Duodenal mucosa (tissue), 2 donors: ENCODE data around the gene GSTA5.

Experiments used
- H3K27ac ChIP-seq: one replicate; pipeline ENCODE4 v1.7.0; 2013; ENCODE audit warnings: low read depth, low read length
- H3K27me3 ChIP-seq, 2 donors: one replicate each; pipeline ENCODE4 v1.7.0; 2013; ENCODE audit warnings: low read length in 2 of 2, control low read depth in 1 of 2; ENCODE audit not compliant: insufficient read depth in 2 of 2, control insufficient read depth in 1 of 2
- H3K36me3 ChIP-seq, 2 donors: one replicate each; pipeline ENCODE4 v1.7.0; 2013; ENCODE audit warnings: low read length in 2 of 2, control low read depth in 1 of 2; ENCODE audit not compliant: insufficient read depth in 2 of 2, control insufficient read depth in 1 of 2
- H3K4me1 ChIP-seq, 2 donors: one replicate each; pipeline ENCODE4 v1.7.0; 2013; ENCODE audit warnings: low read length in 2 of 2, control low read depth in 1 of 2; ENCODE audit not compliant: insufficient read depth in 2 of 2, control insufficient read depth in 1 of 2
- H3K4me3 ChIP-seq, 2 donors: one replicate each; pipeline ENCODE4 v1.7.0; 2013; ENCODE audit warnings: low read length in 2 of 2, low read depth in 1 of 2
- H3K9ac ChIP-seq, 2 donors: one replicate each; pipeline ENCODE4 v1.7.0; 2013; ENCODE audit warnings: low read length in 2 of 2, low read depth in 1 of 2
- H3K9me3 ChIP-seq, 2 donors: one replicate each; pipeline ENCODE4 v1.7.0; 2013; ENCODE audit warnings: low read length in 2 of 2, control low read depth in 1 of 2; ENCODE audit not compliant: control insufficient read depth in 1 of 2

The GSTA5 gene

GRCh38 chr6:52840763-52841585 is at the start of gene GSTA5:
GSTA5 (minus strand) TSS chr6:52840813.
- H3K4me3 ChIP-seq, result no peak within 1 kb of the TSS
- H3K27me3 ChIP-seq, result peaks cover 0 to 6% of the 10 kb centered on the region in 2 donors
- H3K27ac ChIP-seq, result no peak within 1 kb of the TSS
- H3K9me3 ChIP-seq, result no peaks in the 10 kb centered on the region
- H3K9ac ChIP-seq, result no peak within 1 kb of the TSS
- peaks cover 0 to 9% of the 10 kb centered on the region in 2 donors for H3K4me1 ChIP-seq
- H3K36me3 ChIP-seq, result no peaks in the 10 kb centered on the region

- no peaks in the 10 kb centered on the region for H3K36me3 ChIP-seq
- H3K4me3 ChIP-seq, result no peak overlapping the region
- H3K27ac ChIP-seq, result no peak overlapping the region
- H3K4me1 ChIP-seq, result no peaks in the 10 kb centered on the region
- H3K9me3 ChIP-seq, result no peaks in the 10 kb centered on the region
- no peak overlapping the region for H3K9ac ChIP-seq
- H3K27me3 ChIP-seq, result no peaks in the 10 kb centered on the region
Measured at GRCh38 chr6:52890018-52890417, 49.4 kb upstream of the GSTA5 start.

GRCh38 chr6:52887910-52888524 is 47.4 kb upstream of the GSTA5 start:
- Histone ChIP-seq H3K9ac (no peak overlapping the region), H3K9me3 (no peaks in the 10 kb centered on the region), H3K4me1 (no peaks in the 10 kb centered on the region), H3K4me3 (no peak overlapping the region), H3K36me3 (no peaks in the 10 kb centered on the region), H3K27ac (no peak overlapping the region), H3K27me3 (no peaks in the 10 kb centered on the region)

GRCh38 chr6:52881996-52882841 is 41.6 kb upstream of the GSTA5 start:
- Histone ChIP-seq H3K9me3 (no peaks in the 10 kb centered on the region), H3K9ac (peak overlapping the region; percentile 78 to 83), H3K4me3 (peak overlapping the region; percentile 79 to 94), H3K36me3 (no peaks in the 10 kb centered on the region), H3K27ac (no peak overlapping the region), H3K27me3 (no peaks in the 10 kb centered on the region), H3K4me1 (no peaks in the 10 kb centered on the region)

- H3K36me3 ChIP-seq, result no peaks in the 10 kb centered on the region
- peak overlapping the region; percentile 79 to 94 for H3K4me3 ChIP-seq
- no peak overlapping the region for H3K27ac ChIP-seq
- H3K9me3 ChIP-seq, result no peaks in the 10 kb centered on the region
- H3K27me3 ChIP-seq, result no peaks in the 10 kb centered on the region
- H3K4me1 ChIP-seq, result peaks cover 0 to 3% of the 10 kb centered on the region in 2 donors
- peak overlapping the region; percentile 78 to 83 for H3K9ac ChIP-seq
Measured at GRCh38 chr6:52881662-52881995, 41.0 kb upstream of the GSTA5 start.

- H3K36me3 ChIP-seq, result no peaks in the 10 kb centered on the region
- H3K4me1 ChIP-seq, result peaks cover 0 to 9% of the 10 kb centered on the region in 2 donors
- H3K4me3 ChIP-seq, result no peak overlapping the region
- no peak overlapping the region for H3K9ac ChIP-seq
- no peak overlapping the region for H3K27ac ChIP-seq
- no peaks in the 10 kb centered on the region for H3K9me3 ChIP-seq
- H3K27me3 ChIP-seq, result no peaks in the 10 kb centered on the region
Measured at GRCh38 chr6:52877786-52878185, 37.2 kb upstream of the GSTA5 start.

- H3K27me3 ChIP-seq, result no peaks in the 10 kb centered on the region
- H3K36me3 ChIP-seq, result no peaks in the 10 kb centered on the region
Measured at GRCh38 chr6:52877168-52877567, 36.6 kb upstream of the GSTA5 start.

GRCh38 chr6:52876056-52876787 is 35.6 kb upstream of the GSTA5 start:
- peaks cover 4 to 22% of the 10 kb centered on the region in 2 donors for H3K4me1 ChIP-seq
- no peaks in the 10 kb centered on the region for H3K36me3 ChIP-seq
- no peak overlapping the region for H3K4me3 ChIP-seq
- H3K9me3 ChIP-seq, result no peaks in the 10 kb centered on the region
- no peak overlapping the region for H3K9ac ChIP-seq
- no peaks in the 10 kb centered on the region for H3K27me3 ChIP-seq
- no peak overlapping the region for H3K27ac ChIP-seq

More at GRCh38 chr6:52877168-52877567, 36.6 kb upstream of the GSTA5 start:
- Histone ChIP-seq H3K9me3 (no peaks in the 10 kb centered on the region), H3K4me3 (no peak overlapping the region), H3K27ac (no peak overlapping the region), H3K9ac (no peak overlapping the region), H3K4me1 (peaks cover 0 to 15% of the 10 kb centered on the region in 2 donors)

- H3K36me3 ChIP-seq, result no peaks in the 10 kb centered on the region
- H3K4me1 ChIP-seq, result peaks cover 4 to 22% of the 10 kb centered on the region in 2 donors
- no peak overlapping the region for H3K9ac ChIP-seq
- H3K27me3 ChIP-seq, result no peaks in the 10 kb centered on the region
- H3K9me3 ChIP-seq, result no peaks in the 10 kb centered on the region
- no peak overlapping the region for H3K27ac ChIP-seq
- no peak overlapping the region for H3K4me3 ChIP-seq
Measured at GRCh38 chr6:52872031-52872430, 31.4 kb upstream of the GSTA5 start.
